ENCODE data around the gene ZDHHC16.

ZDHHC16 gene

GRCh38 chr10:97482381-97482780 lies 36.4 kb downstream of the ZDHHC16 start:
- no peak for DNase-seq

DNA sequence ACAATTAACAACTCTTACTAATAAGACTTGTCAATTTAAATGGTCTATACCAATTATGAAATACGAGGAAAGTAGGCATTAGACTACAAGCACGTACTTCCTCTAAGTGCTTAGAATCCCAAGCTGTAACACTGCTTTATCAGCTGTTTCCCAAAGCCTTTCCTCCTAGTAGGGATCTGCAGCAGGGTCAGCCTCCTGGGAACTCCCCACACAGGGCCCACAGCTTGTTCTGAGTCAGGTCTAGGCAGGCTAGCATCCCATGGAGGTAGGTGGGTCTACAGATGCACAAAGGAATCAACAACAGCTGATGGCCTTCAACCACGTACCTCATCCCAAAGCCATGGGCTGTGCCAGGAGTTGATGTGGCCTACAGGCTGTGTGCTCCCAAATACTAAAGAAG lies 37.5 kb downstream of the ZDHHC16 start:
- DNase-seq, result no peak

GRCh38 chr10:97483921-97484320 lies 37.9 kb downstream of the ZDHHC16 start:
- no peak for DNase-seq

DNA sequence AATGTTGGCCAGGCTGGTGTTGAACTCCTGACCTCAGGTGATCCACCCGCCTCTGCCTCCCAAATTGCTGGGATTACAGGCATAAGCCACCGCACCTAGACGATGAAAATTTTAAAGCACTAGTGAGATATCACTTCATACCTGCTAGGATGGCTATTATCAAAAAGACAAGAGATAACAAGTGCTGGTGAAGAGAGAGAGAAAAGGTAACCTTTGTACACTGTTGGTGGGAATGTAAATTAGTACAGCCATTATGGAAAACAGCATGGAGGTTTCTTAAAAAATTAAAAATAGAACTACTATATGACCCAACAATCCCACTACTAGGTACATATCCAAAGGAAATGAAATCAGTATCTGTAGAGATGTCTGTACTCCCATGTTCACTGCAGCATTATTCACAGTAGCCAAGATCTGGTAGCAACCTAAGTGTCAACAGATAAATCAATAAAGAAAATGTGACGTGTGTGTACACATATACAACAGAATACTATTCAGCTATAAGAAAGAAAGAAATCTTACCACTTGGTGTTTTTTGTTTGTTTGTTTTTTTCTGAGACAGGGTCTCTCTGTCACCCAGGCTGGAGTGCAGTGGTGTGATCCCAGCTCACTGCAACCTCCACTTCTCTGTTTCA lies 39.8 kb downstream of the ZDHHC16 start:
- DNase-seq, result no peak

- DNase-seq, result no peak
Observed at GRCh38 chr10:97490592-97490991, 44.6 kb downstream of the ZDHHC16 start.

- no peak for DNase-seq
Observed at GRCh38 chr10:97494151-97494550, 48.2 kb downstream of the ZDHHC16 start.

DNA sequence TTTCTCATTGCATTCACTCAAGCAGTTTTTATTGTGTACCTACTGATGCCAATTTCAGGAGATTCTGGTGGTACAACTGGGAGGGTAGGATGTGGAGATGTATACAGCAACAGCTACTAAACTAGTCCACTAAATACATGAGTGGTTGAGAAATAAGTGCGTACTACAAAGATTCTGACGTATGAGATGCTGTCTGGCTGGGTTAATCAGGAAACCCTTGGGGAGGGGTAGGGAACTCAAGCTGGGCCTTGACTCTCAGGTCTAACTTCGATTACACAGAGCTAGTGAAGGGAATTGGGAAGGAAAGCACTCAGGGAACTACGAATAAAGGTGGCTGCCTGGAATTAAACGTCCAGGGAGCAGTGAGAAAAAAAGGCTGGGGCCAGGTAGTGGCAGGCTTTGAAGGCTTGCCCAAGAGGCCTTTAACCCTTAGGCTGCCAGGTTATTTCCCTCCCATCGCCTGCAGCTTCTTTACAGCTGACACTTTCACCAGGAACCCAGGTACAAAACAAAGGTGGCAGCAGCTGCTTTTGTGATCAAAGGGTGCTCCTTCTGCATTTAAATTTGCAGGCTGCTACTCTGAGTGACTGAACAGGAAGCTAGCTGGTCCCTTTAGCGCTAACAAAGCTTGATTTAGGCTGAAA lies 49.0 kb downstream of the ZDHHC16 start:
- DNase-seq, result no peak

GRCh38 chr10:97497572-97498075 lies 51.6 kb downstream of the ZDHHC16 start:
- DNase-seq, result peak; percentile 33

- peak; percentile 98 for DNase-seq
Observed at GRCh38 chr10:97498076-97498840, 52.3 kb downstream of the ZDHHC16 start, which contains the start of gene MMS19. TSS of gene MMS19 (minus strand) at chr10:97498422. CDS start at chr10:97498384, 38 bp downstream.

DNA sequence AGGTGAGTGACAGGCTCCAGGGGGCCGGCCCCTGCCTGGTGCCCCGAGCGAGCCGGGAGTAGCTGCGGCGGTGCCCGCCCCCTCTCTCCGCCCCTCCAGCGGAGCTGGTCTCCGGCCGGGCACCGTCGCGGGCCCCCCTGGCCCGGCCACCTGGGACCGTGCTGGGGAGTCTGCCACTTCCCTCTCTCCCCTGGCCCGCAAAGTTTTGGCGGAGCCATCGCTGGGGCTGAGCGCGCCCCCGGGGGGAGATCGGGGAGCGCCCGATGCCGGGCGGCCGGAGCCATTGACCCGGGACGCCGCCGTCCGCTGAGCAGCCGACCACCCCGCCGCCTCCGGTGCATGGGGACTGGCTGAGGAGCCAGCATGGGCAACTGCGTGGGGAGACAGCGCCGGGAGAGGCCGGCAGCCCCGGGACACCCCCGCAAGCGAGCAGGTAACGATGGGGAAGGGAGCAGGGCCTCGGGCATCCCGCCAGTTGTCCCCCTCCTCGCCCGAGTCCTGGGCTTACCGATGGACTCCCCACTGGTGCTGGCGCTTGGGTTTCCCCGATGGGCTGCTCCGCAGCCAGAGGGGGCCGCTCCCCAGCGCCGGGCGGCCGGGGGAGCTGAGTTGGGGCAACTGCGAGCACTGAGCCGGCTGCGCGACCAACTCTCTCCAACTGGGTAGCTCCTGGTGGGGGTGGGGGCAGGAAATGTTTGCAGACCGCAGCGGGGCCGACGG lies 53.0 kb downstream of the ZDHHC16 start, which contains the start of gene UBTD1:
Gene UBTD1 (plus strand): TSS at position 84 of the 720 bp plus-strand sequence. CDS start 280 bp downstream, at position 364.
- DNase-seq, result no peak

DNA sequence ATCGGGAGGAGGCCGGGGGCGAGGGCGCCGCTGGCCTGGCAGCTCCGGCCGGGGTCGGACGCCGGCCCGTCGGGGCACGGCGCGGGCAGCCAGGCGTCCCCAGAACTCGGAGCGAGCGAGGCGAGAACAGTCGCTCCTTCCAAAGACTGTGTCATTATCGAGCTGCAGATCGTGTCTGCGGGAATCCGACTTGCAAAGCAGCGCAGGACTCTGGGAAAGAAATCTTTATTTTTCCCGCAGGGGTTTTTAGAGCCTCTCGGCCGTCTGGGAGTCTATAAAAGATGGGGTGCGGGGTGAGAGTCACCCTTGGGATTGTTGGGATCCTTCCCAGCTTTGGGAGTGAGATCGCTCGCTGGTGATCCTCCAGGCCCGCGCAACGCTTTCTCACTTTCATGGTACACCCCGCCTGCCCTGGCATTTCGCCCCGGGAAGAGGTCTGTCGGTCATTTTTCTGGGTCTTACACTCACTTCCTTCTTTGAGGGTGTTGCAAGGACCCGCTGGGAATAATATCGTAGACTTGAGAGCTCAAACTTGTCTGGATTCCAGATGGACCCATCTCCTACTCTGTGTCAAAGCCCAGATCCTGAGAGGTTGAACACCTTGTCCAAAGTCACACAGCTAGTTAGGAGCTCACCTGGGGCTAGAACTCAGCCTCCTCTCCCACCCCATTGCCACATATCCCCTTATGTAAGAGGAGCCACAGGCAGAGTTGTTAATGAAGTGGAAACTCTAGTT lies 53.8 kb downstream of the ZDHHC16 start:
- DNase-seq, result no peak

GRCh38 chr10:97500297-97500575 lies 54.3 kb downstream of the ZDHHC16 start:
- no peak for DNase-seq

GRCh38 chr10:97502916-97503315 lies 56.9 kb downstream of the ZDHHC16 start:
- no peak for DNase-seq

DNA sequence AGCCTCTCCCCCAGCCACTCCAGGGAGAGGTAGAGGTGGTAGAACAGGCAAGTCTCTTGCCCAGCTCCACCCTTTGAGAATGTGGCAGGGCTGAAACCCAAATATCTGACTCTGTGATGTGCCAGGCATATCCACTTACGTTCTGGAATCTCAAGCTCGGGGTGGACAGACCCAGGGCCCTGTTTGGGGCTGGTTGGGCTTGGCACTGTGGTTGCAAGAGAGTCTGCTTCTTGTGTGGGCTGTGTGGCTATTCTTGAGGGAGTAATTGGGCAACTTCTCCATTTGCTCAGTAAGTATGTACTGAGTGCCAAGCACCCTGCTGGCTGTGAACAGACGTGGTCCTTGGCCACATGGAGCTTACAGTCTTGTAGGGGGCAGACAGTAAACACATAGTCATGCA lies 57.4 kb downstream of the ZDHHC16 start:
- DNase-seq, result no peak

DNA sequence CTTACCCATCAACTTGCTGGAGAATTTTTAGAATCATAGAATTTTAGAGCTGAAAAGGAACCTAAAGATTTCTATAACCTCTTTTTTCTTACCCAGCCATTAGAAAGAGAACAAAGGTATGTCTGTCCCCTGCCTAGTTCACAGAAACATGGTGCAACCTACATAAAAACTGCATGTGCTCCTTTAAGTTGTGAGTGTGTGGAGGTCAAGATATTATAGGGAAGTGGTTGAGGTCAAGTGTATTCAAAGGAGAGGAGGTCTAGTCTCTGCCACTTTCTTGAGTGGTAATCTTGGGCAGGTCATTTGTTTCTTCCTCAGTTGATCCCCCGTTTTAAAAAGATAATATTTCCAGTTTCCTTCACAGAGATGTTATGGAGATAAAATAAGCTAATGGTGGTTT lies 59.2 kb downstream of the ZDHHC16 start:
- DNase-seq, result no peak

DNA sequence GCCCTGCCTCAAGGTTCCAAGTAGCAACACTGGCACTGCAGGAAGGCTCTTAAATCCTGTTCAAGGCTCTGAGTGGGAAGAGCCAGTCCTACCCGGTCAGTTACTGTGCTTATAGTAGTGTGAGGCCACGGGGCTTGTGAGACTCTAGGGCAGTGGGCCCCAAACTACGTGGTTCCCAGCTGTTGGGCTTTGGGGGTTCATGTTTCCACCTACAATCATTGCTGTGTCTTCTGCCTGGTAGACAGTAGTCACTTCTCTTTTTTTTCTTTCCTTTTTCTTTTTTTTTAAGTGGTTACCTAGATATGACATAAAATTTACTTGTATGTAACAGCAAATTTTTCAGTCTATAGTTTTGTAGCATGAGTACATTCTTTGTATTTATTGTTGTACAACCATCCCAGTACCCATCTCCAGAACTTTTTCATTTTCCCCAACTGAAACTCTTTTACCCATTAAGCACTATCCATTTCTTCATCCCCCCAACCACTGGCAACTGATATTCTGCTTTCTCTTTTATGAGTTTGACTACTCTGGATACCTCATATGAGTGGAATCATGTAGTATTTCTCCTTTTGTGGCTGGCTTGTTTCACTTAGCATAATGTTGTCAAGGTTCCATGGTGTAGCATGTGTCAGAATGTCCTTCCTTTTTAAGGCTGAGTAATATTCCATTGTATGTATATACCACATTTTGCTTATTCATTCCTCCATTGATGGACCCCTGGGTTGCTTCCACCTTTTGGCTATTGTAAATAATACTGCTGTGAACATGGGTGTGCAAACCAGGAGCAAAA lies 60.4 kb downstream of the ZDHHC16 start:
- no peak for DNase-seq
